Measurements from ENCODE around the gene NCAM1.

GRCh38 chr11:113316256-113316655, 355.0 kb downstream of the NCAM1 start:
- TF ChIP-seq CREM (CRISPR knock-in tag; IDR thresholded peaks at IDR 0.05) (no peak), ARID4B (CRISPR knock-in tag; IDR thresholded peaks at IDR 0.05; ENCODE audit: borderline replicate concordance) (no peak), SP1 (CRISPR knock-in tag; conservative IDR thresholded peaks at IDR 0.05) (no peak), CTCF (IDR thresholded peaks at IDR 0.05) (no peak), FOXP4 (CRISPR knock-in tag; IDR thresholded peaks at IDR 0.05) (no peak), NR3C1 (CRISPR knock-in tag; conservative IDR thresholded peaks at IDR 0.05; ENCODE audit: low read depth) (no peak), TCF7 (CRISPR knock-in tag; IDR thresholded peaks at IDR 0.05; ENCODE audit: low read depth) (no peak), TEAD4 (CRISPR knock-in tag; IDR thresholded peaks at IDR 0.05) (no peak), CBFB (CRISPR knock-in tag; IDR thresholded peaks at IDR 0.05; ENCODE audit: low read depth) (no peak)
